HCT116 (cell line): Measurements from ENCODE around the gene ARL2. TPM values are rescaled to one million over a fixed set of nuclear protein-coding genes. Genes with fewer than 3 reads are reported as not detected.
A peak's percentile ranks its signal among the peaks of the same experiment; 100 is the strongest.

ENCODE experiments used
- ATAC-seq: fragments of 200-7000 bp; cut with Tn5 transposase; 2 replicates; pipeline ENCODE4 v1.9.1; 2020; ENCODE audit warnings: mild to moderate bottlenecking, moderate library complexity
- BruUV-seq: library from RNA; stranded (reverse); fragments of 400-500 nt; replicated peaks from 2 replicates; lab custom pipeline; 2021; lab: Mats Ljungman, UMichigan
- CTCF ChIA-PET: fragments of 300-600 bp; sonication (Branson Sonifier 250); formaldehyde crosslinking; loops from one replicate; lab custom pipeline; 2021; ENCODE audit warnings: antibody characterized with exemption; lab: Charles Lee
- POLR2A ChIA-PET: fragments of 300-600, 350-600 bp; sonication (Branson Sonifier 250); formaldehyde crosslinking; loops from one replicate; lab custom pipeline; 2021; ENCODE audit warnings: antibody characterized with exemption; lab: Charles Lee
- RAD21 ChIA-PET, 2 experiments: fragments of 300-600 bp; sonication (Branson Sonifier 250); formaldehyde crosslinking; loops; one replicate each; lab custom pipeline; 2023; ENCODE audit warnings: low total read pairs in 2 of 2; ENCODE audit not compliant: uncharacterized antibody in 2 of 2, unreplicated experiment in 2 of 2, low non-redundant PET in 1 of 2; lab: Charles Lee
- DNase-seq: peaks from one replicate; pipeline ENCODE4 v3.0.0-alpha.2; 2010; ENCODE audit warnings: low read depth, low spot score
- H2AFZ ChIP-seq: fragments of 200-600 bp; shearing (Covaris generic), sonication (generic); 2 replicates; pipeline ENCODE4 v1.6.1; 2017; ENCODE audit warnings: low read depth, mixed run types, mixed read lengths, antibody characterized with exemption, low read length; ENCODE audit not compliant: poor library complexity, severe bottlenecking
- H3K27ac ChIP-seq: 2 replicates; pipeline ENCODE4 v1.5.1; 2012; ENCODE audit warnings: low read depth, low read length
- H3K27me3 ChIP-seq: fragments of 200-600 bp; sonication (generic); 2 replicates; pipeline ENCODE4 v1.6.1; 2016; ENCODE audit warnings: mixed run types, low read length, mixed read lengths; ENCODE audit not compliant: insufficient read depth
- H3K36me3 ChIP-seq, 2 experiments: fragments of 200-500 bp in 1 of 2; fragments of 200-600 bp in 1 of 2; sonication (Bioruptor generic) in 1 of 2; sonication (generic) in 1 of 2; 2 replicates each; pipeline versions ENCODE4 v1.5.1 to v1.6.1; 2014 to 2016; ENCODE audit warnings: low read length in 2 of 2, inconsistent platforms in 1 of 2, mixed read lengths in 1 of 2, mixed run types in 1 of 2; ENCODE audit not compliant: insufficient read depth in 2 of 2, control insufficient read depth in 1 of 2
- H3K4me1 ChIP-seq, 2 experiments: fragments of 200-600 bp in 1 of 2; sonication (generic) in 1 of 2; 2 replicates each; pipeline versions ENCODE4 v1.5.1 to v1.6.1; 2012 to 2017; ENCODE audit warnings: low read length in 2 of 2, inconsistent platforms in 1 of 2, mild to moderate bottlenecking in 1 of 2, mixed read lengths in 1 of 2, mixed run types in 1 of 2, moderate library complexity in 1 of 2; ENCODE audit not compliant: insufficient read depth in 2 of 2, control insufficient read depth in 1 of 2
- H3K4me2 ChIP-seq: fragments of 200-600 bp; sonication (generic); 2 replicates; pipeline ENCODE4 v1.6.1; 2017; ENCODE audit warnings: mixed run types, low read length, mixed read lengths
- H3K4me3 ChIP-seq, 2 experiments: fragments of 200-600 bp in 1 of 2; sonication (generic) in 1 of 2; replicated peaks in 1 of 2; 2 replicates each; pipeline ENCODE4 v1.5.1; 2011 to 2016; ENCODE audit warnings: low read length in 2 of 2, control low read depth in 1 of 2, low read depth in 1 of 2, mild to moderate bottlenecking in 1 of 2, mixed read lengths in 1 of 2, mixed run types in 1 of 2
- H3K79me2 ChIP-seq: fragments of 200-600 bp; sonication (generic); 2 replicates; pipeline ENCODE4 v1.6.1; 2017; ENCODE audit warnings: mild to moderate bottlenecking, mixed run types, low read length, moderate library complexity, mixed read lengths; ENCODE audit not compliant: insufficient read depth
- H3K9ac ChIP-seq: fragments of 200-600 bp; sonication (generic); 2 replicates; pipeline ENCODE4 v1.6.1; 2016; ENCODE audit warnings: low read length, mixed read lengths
- H3K9me2 ChIP-seq: fragments of 200-600 bp; sonication (generic), shearing (Covaris generic); 2 replicates; pipeline ENCODE4 v1.6.1; 2017; ENCODE audit warnings: mixed run types, mild to moderate bottlenecking, moderate library complexity; ENCODE audit not compliant: insufficient read depth
- H3K9me3 ChIP-seq, 2 experiments: fragments of 200-500 bp in 1 of 2; fragments of 200-600 bp in 1 of 2; sonication (Bioruptor generic) in 1 of 2; sonication (generic) in 1 of 2; 2 replicates each; pipeline ENCODE4 v1.6.1; 2014 to 2017; ENCODE audit warnings: low read length in 2 of 2, mixed read lengths in 2 of 2, inconsistent platforms in 1 of 2, low read depth in 1 of 2, mild to moderate bottlenecking in 1 of 2, mixed run types in 1 of 2, moderate library complexity in 1 of 2; ENCODE audit not compliant: control insufficient read depth in 1 of 2, insufficient read depth in 1 of 2
- H4K20me1 ChIP-seq: fragments of 200-600 bp; sonication (generic), shearing (Covaris generic); 2 replicates; pipeline ENCODE4 v1.6.1; 2017; ENCODE audit warnings: mixed run types, mild to moderate bottlenecking, moderate library complexity; ENCODE audit not compliant: insufficient read depth
- CBX3 ChIP-seq: IDR thresholded peaks from 2 replicates; pipeline ENCODE4 v1.6.1; 2012; ENCODE audit warnings: low read depth
- ELF1 ChIP-seq: IDR thresholded peaks from 2 replicates; pipeline ENCODE4 v1.6.1; 2012; ENCODE audit warnings: low read depth, borderline replicate concordance
- FOSL1 ChIP-seq: IDR thresholded peaks from 2 replicates; pipeline ENCODE4 v1.6.1; 2012; ENCODE audit warnings: low read depth
- POLR2A ChIP-seq: IDR thresholded peaks from 2 replicates; pipeline ENCODE4 v1.7.0; 2011; ENCODE audit warnings: borderline replicate concordance; ENCODE audit not compliant: insufficient read depth, insufficient read length; ENCODE audit errors: extremely low read depth
- ZBTB33 ChIP-seq: IDR thresholded peaks from 2 replicates; pipeline ENCODE4 v1.6.1; 2011; ENCODE audit warnings: mild to moderate bottlenecking, low read length, moderate library complexity; ENCODE audit not compliant: insufficient replicate concordance; ENCODE audit errors: extremely low read depth
- ZFX ChIP-seq: fragments of 450-650 bp; IDR thresholded peaks from 2 replicates; pipeline ENCODE4 v1.6.1; 2017
- ZNF274 ChIP-seq: fragments of 200-500 bp; sonication (Bioruptor generic); IDR thresholded peaks from 2 replicates; pipeline ENCODE4 v1.6.1; 2014; ENCODE audit warnings: mild to moderate bottlenecking, low read depth, low read length, inconsistent platforms
- intact Hi-C: fragments of 100-400 bp; cut with micrococcal nuclease; formaldehyde crosslinking; loops from 2 replicates; pipeline ENCODE4 v1.10.0; 2022
- total RNA-seq: library from RNA; stranded (reverse); gene quantifications from one replicate; pipeline ENCODE4 v1.2.1, GENCODE V29; 2021; ENCODE audit not compliant: unreplicated experiment

The ARL2 gene
- total RNA-seq, 1 experiment from 2014 or later, result 68.7 TPM

DNA sequence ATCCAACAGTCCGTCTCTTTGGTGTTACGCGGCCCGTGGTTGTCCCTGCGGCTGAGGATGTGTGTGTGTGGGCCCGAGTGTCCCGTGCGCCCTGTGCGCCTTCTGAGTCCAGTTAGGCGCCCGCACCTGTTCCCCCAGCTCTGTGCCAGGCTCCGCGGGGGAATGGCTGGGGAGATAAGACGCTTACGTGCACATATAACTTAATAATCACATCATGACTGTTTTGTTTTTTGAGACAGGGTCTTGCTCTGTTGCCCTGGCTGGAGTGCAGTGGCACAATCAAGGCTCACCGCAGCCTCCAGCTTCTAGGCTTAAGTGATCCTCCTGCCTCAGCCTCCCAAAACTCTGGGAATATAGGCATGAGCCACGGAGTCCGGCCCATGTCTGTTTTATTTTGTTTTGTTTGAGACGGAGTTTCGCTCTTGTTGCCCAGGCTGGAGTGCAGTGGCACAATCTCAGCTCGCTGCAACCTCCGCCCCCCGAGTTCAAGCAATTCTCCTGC lies 817 bp downstream of the ARL2 start:
- TF ChIP-seq ELF1 (no peak), ZFX (peak; percentile 85; the same call in 1 of the 2 replicates), ZBTB33 (no peak), FOSL1 (no peak), CBX3 (no peak), POLR2A (peak; percentile 4), ZNF274 (no peak)
- ChIA-PET RAD21 (interaction anchor here (0.6 to 0.8 kb wide), 2 partner anchors 103 to 236 kb away, joined by 3 read pairs; partner anchors contain the start of genes SF1 (in 1 of the 2) and ZNHIT2 (in 1 of the 2)), CTCF (interaction anchor here (0.9 to 3.0 kb wide), 19 partner anchors 9 to 171 kb away, joined by 3 to 21 read pairs (median 4); partner anchors contain the start of genes BATF2, SAC3D1 and ZNHIT2), POLR2A (interaction anchor here (1.2 to 2.0 kb wide), 3 partner anchors 13 to 97 kb away, joined by 4 to 9 read pairs (median 4); partner anchors contain the start of genes BATF2 and TM7SF2)
- no peak for DNase-seq
- peak overlapping the region; percentile 80 for H3K9ac ChIP-seq
- no peaks in the 10 kb centered on the region for H3K36me3 ChIP-seq
- H3K9me3 ChIP-seq, result no peaks in the 10 kb centered on the region
- H3K4me3 ChIP-seq, result peak overlapping the region; percentile 71 to 75
- intact Hi-C loops, result loop anchor here (1.0 to 10.0 kb wide), 7 partner anchors 13 to 240 kb away; partner anchors contain the start of genes SNX15, VPS51 and ZNHIT2
- H3K4me1 ChIP-seq, result peaks cover 15 to 34% of the 10 kb centered on the region in 2 experiments
- H3K4me2 ChIP-seq, result peak overlapping the region; percentile 91
- TSS peak; percentile 78 for BruUV-seq
- H3K79me2 ChIP-seq, result 0 out of 2 replicates have a peak, but pooled peaks cover 5% of the 10 kb centered on the region
- no peaks in the 10 kb centered on the region for H3K27me3 ChIP-seq
- H4K20me1 ChIP-seq, result no peaks in the 10 kb centered on the region
- H3K9me2 ChIP-seq, result no peaks in the 10 kb centered on the region
- peak overlapping the region; percentile 87 for H3K27ac ChIP-seq
- no peak overlapping the region for H2AFZ ChIP-seq
- peak; percentile 26 for ATAC-seq
